Activated T-cell treated with anti-CD3 and anti-CD28 coated beads, Interleukin-2, amount 50 U/mL, for 1 hour (primary cell): ENCODE measurements around the gene HOXA4.

ENCODE experiments used
- DNase-seq: peaks from one replicate; pipeline ENCODE4 v3.0.0-alpha.2; 2020

The HOXA4 gene

DNA sequence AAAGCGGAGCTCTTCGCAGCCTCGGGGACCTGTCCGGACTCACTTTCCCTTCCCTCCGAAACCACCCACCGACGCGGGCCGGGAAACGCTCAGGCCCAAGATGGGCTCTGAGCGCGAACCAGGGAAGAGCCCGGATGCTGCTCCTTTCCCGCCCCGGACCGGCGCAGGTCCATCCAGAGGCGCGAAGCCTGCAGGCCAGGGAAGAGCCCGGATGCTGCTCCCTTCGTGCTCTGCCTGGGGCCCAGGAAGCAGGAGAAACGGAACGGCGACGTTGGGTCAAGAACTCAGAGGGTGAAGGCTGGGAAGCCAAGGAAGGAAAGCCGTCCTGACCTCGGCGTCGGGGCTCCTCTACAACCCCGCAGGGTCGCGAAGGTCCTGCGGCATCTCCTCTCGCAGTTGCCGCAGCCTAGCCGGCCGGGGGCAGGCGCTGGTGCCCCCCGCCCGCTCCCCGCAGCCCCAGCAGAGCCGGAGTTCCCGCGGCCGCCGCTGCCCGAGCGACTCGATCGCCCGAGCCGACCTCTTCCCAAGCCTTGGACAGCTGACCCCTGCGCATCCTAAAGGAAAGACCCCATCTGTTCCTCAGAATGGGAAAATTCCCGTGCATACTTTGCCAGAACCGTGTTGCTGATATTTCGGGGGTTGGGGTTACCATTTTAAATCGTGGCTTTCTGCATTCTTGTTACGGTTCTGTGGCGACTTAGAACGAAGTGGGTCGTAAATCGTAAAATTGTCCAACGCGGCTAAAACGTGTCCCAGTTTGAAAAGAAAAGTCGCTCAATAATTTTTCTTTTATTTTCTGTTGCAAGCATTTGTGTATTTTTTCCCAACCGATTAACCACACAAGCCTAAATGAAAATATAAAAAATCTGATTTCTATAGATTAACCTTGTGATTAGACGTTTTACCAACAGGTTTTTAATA, 42.3 kb downstream of the HOXA4 start:
- no peak for DNase-seq

DNA sequence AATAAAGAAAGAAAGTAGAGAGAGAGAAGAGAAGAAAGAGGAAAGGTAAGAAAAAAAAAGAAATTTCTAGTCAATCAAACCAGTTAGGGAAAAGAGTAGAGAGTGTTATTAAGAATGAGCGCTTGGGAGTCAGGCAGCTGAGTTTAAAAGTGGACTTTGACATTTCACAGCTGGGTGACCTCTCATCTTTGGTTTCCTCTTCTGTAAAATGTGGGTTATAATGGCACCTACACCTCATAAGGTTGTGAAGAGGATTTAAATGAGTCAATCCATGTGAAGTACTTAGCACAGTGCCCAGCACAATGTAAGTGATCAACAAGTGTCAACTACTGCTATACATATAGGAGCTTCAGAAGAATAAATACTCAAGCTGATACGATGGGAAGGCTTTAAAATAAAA, 46.9 kb downstream of the HOXA4 start:
- DNase-seq, result no peak

DNA sequence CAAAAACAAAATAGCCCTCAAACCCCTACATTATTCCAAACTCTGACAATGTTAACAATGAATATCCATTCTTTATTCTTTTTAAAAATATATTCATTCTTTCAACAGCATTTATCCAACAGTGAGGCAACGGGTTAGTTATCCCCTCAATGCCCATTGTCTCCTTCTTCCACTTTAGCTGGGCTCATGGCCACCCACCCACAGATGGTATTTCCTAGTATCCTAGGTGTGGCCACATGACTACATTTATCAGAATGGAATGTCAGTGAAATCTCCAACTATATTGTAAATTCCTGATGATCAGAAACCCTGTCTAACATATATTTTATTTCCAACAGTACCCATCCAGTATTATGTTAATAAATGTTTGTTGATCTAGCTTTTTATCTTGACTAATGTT, 48.4 kb downstream of the HOXA4 start:
- no peak for DNase-seq

DNA sequence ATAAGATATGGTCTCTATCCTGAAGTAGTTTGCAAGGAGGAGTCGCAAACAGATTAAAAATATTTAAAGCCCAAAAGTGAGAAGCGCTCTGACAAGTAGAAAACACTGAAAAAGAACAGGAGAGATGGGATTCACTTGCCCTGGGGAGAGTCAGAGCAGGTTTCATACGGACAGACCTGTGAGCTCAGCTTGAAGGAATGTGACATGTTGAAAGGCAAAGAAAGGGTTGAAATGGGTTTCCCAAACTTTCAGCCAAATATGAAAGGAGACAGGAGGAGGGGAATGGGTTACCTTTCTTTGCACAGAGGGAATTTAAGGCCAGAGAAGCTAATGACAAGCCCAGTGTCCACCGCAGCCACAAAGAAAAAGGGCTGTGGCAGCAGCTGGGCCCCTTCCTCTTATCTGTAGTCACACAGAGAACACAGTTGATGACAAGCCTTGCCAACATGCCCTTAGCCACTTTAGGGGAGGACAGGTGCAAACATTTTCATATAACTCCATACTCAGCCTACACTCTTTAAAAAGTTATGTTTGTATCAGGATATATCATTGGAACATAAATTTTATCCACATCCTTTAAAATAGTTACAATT, 49.6 kb downstream of the HOXA4 start:
- DNase-seq, result no peak

DNA sequence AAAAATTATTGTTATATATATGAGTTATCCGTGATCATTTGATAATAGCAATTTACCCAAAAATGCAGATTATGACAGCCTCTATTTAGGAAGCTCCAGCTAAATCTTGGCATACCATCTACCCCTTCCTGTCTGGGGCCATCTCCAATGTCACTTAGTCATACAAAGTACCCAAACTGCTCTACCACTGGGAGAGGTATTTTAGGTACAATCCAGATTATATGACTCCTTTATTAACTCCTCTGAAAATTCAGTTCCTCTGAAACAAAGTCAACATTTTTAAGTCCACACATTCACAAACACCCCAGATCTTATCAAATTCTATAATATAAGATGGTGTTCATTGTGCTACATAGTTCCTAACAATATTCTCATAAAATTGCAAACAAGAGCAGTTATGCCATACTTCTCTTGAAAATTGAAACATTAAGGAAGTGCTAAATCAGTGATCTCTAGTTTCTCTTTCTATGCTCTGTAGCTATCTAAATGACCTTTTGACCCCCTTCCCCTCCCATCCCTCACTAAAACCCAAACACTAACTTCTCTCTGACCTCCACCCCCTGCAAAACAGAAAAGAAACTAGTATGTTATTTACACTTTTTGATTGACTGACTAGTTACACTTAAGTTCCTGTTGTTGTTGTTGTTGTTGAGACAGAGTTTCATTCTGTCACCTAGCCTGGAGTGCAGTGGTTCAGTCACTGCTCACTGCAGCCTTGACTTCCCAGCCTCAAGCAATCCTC, 51.2 kb downstream of the HOXA4 start:
- DNase-seq, result no peak

DNA sequence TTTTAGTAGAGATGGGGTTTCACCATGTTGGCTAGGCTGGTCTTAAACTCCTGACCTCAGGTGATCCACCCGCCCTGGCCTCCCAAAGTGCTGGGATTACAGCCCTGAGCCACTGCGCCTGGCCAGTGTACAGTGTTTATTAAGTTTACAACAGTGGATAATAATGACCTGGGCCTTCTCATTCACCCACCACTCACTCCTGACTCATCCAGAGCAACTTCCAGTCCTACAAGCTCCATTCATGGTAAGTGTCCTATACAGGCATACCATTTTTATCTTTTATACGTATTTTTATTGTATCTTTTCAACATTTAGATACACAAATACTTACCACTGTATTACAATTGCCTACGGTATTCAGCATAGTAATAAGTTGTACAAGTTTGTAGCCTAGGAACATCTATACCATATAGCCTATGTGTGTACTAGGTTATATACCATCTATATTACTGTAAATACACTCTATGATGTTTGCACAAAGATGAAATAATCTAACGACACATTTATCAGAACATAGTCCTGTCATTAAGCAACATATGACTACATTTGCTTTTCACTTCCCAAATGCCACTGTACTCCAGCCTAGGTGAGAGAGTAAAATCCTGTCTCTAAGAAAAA, 51.8 kb downstream of the HOXA4 start:
- DNase-seq, result no peak
